Panc1 (cell line): Measurements from ENCODE around the gene BCAN.

Experiments used
- CTCF ChIP-seq: fragments of 450-650 bp; IDR thresholded peaks from 2 replicates; pipeline ENCODE4 v1.5.1; 2017; ENCODE audit warnings: mild to moderate bottlenecking
- POLR2AphosphoS5 ChIP-seq: IDR thresholded peaks from 2 replicates; pipeline ENCODE4 v1.6.1; 2012; ENCODE audit warnings: mild to moderate bottlenecking, low read depth, low read length, moderate library complexity
- REST ChIP-seq, 2 experiments: IDR thresholded peaks; 2 replicates each; pipeline ENCODE4 v1.6.1; 2011 to 2012; ENCODE audit warnings: low read depth in 2 of 2, control low read depth in 1 of 2, low read length in 1 of 2, mild to moderate bottlenecking in 1 of 2, moderate library complexity in 1 of 2; ENCODE audit not compliant: insufficient read depth in 1 of 2
- SIN3A ChIP-seq: IDR thresholded peaks from 2 replicates; pipeline ENCODE4 v1.6.1; 2012; ENCODE audit warnings: low read depth, mild to moderate bottlenecking, low read length, moderate library complexity, borderline replicate concordance; ENCODE audit not compliant: insufficient read depth
- TCF7L2 ChIP-seq: IDR thresholded peaks from 2 replicates; pipeline ENCODE4 v1.6.1; 2011; ENCODE audit warnings: mild to moderate bottlenecking, low read depth, low read length, inconsistent platforms

GRCh38 chr1:156707417-156708217 lies 65.7 kb downstream of the BCAN start:
- TF ChIP-seq CTCF (no peak), SIN3A (no peak), REST (IDR thresholded peaks at IDR 0.05; ENCODE audit: insufficient read depth in 1 of 2, low read depth in 2 of 2, low read length in 1 of 2) (no peak), POLR2AphosphoS5 (no peak), TCF7L2 (no peak)
